ENCODE results near the gene ATP6AP2.
A peak's percentile ranks its signal among the peaks of the same experiment; 100 is the strongest.

The ATP6AP2 gene

DNA sequence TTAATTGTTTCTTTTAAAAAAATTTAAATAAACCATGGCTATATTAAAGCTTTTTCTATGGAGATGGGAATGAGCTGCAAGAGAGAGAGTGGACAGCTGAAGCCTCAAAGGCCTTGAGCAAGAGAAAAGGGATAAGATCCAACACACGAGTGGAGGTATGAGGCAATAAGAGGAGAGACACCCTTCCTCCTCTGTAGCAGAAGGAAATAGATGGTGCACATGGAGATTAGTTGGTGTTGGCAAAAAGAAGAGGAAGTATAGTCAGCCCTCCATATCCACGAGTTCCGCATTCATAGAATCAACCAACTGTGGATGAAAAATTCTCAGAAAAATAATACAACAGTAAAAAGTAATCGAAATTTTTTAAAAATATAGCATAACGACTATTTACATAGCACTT is 63.4 kb downstream of the ATP6AP2 start:
- Histone ChIP-seq H3K36me3 (ENCODE audit: control insufficient read depth, insufficient read depth, low read length) (peaks cover 3% of the 10 kb centered on the region; the same call in 1 of the 2 replicates), H3K27me3 (replicated peaks; ENCODE audit: control insufficient read depth, insufficient read depth, low read length) (no peaks in the 10 kb centered on the region), H3K4me3 (replicated peaks; ENCODE audit: low read depth, low read length) (peak overlapping the region; percentile 56)
- TF ChIP-seq, protein P1, sequence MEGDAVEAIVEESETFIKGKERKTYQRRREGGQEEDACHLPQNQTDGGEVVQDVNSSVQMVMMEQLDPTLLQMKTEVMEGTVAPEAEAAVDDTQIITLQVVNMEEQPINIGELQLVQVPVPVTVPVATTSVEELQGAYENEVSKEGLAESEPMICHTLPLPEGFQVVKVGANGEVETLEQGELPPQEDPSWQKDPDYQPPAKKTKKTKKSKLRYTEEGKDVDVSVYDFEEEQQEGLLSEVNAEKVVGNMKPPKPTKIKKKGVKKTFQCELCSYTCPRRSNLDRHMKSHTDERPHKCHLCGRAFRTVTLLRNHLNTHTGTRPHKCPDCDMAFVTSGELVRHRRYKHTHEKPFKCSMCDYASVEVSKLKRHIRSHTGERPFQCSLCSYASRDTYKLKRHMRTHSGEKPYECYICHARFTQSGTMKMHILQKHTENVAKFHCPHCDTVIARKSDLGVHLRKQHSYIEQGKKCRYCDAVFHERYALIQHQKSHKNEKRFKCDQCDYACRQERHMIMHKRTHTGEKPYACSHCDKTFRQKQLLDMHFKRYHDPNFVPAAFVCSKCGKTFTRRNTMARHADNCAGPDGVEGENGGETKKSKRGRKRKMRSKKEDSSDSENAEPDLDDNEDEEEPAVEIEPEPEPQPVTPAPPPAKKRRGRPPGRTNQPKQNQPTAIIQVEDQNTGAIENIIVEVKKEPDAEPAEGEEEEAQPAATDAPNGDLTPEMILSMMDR (IDR thresholded peaks at IDR 0.05; ENCODE audit: insufficient read depth, low read length, poor library complexity, severe bottlenecking) = no peak
- no peak for DNase-seq (ENCODE audit: extremely low read depth, insufficient read length)

DNA sequence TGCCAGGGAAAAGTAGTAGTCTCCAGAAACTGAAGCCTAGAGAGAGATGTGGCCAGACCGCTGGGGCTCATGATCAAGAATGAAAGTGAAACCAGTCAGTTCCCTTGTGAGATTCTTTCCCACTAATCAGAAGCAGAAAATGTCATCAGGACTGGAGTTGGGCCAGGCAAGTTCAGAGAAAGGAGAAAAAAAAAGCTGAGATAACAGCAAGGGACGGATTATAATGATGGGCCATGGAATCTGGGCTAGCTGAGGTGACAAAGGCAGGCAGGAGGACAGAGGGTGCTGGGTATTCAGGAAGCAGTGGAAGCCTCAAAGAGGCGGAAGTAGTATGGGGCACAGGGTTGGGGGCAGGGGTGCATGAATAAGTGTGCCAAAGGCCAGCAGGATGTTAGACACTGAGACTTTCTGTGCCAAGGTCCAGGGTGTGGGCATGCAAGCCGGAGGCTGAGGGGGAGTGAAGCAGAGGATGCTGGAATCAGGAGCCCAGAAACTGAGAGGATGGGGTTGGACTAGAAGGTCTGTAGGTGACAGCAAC is 64.1 kb downstream of the ATP6AP2 start:
- Histone ChIP-seq H3K4me3 (replicated peaks; ENCODE audit: low read depth, low read length) (peak overlapping the region; percentile 56), H3K27me3 (replicated peaks; ENCODE audit: control insufficient read depth, insufficient read depth, low read length) (no peaks in the 10 kb centered on the region), H3K36me3 (ENCODE audit: control insufficient read depth, insufficient read depth, low read length) (peaks cover 3% of the 10 kb centered on the region; the same call in 1 of the 2 replicates)
- TF ChIP-seq, protein P1 (IDR thresholded peaks at IDR 0.05; ENCODE audit: insufficient read depth, low read length, poor library complexity, severe bottlenecking) = no peak
- DNase-seq (ENCODE audit: extremely low read depth, insufficient read length) = peak; percentile 54

- peak; percentile 66 for DNase-seq (ENCODE audit: extremely low read depth, insufficient read length)
- H3K36me3 ChIP-seq (ENCODE audit: control insufficient read depth, insufficient read depth, low read length) = peaks cover 2% of the 10 kb centered on the region; the same call in 1 of the 2 replicates
- TF ChIP-seq, protein P1 (IDR thresholded peaks at IDR 0.05; ENCODE audit: insufficient read depth, low read length, poor library complexity, severe bottlenecking) = no peak
- H3K27me3 ChIP-seq (replicated peaks; ENCODE audit: control insufficient read depth, insufficient read depth, low read length) = no peaks in the 10 kb centered on the region
- peak overlapping the region; percentile 85 for H3K4me3 ChIP-seq (replicated peaks; ENCODE audit: low read depth, low read length)
These were observed 65.9 kb downstream of the ATP6AP2 start for GRCh38 chrX:40646489-40647306.

GRCh38 chrX:40647307-40648197 is 66.8 kb downstream of the ATP6AP2 start, which contains the start of gene CXorf38:
TSS of gene CXorf38 (minus strand) at chrX:40647561. CDS start at chrX:40647520, 41 bp downstream.
- H3K4me3 ChIP-seq (replicated peaks; ENCODE audit: low read depth, low read length) = peak within 1 kb of the TSS; percentile 85
- no peaks in the 10 kb centered on the region for H3K36me3 ChIP-seq (ENCODE audit: control insufficient read depth, insufficient read depth, low read length)
- peak; percentile 96 for DNase-seq (ENCODE audit: extremely low read depth, insufficient read length)
- TF ChIP-seq, protein P1 (IDR thresholded peaks at IDR 0.05; ENCODE audit: insufficient read depth, low read length, poor library complexity, severe bottlenecking) = peak; percentile 19
- H3K27me3 ChIP-seq (replicated peaks; ENCODE audit: control insufficient read depth, insufficient read depth, low read length) = no peaks in the 10 kb centered on the region

- no peaks in the 10 kb centered on the region for H3K36me3 ChIP-seq (ENCODE audit: control insufficient read depth, insufficient read depth, low read length)
- DNase-seq (ENCODE audit: extremely low read depth, insufficient read length) = peak; percentile 28
These were observed 71.0 kb downstream of the ATP6AP2 start for GRCh38 chrX:40651620-40652223.

More at GRCh38 chrX:40651620-40652223, 71.0 kb downstream of the ATP6AP2 start:
- Histone ChIP-seq H3K27me3 (replicated peaks; ENCODE audit: control insufficient read depth, insufficient read depth, low read length) (no peaks in the 10 kb centered on the region), H3K4me3 (replicated peaks; ENCODE audit: low read depth, low read length) (no peak overlapping the region)
- TF ChIP-seq, protein P1 (IDR thresholded peaks at IDR 0.05; ENCODE audit: insufficient read depth, low read length, poor library complexity, severe bottlenecking) = peak; percentile 69
